ENCODE results near the gene ADD1.

DNA sequence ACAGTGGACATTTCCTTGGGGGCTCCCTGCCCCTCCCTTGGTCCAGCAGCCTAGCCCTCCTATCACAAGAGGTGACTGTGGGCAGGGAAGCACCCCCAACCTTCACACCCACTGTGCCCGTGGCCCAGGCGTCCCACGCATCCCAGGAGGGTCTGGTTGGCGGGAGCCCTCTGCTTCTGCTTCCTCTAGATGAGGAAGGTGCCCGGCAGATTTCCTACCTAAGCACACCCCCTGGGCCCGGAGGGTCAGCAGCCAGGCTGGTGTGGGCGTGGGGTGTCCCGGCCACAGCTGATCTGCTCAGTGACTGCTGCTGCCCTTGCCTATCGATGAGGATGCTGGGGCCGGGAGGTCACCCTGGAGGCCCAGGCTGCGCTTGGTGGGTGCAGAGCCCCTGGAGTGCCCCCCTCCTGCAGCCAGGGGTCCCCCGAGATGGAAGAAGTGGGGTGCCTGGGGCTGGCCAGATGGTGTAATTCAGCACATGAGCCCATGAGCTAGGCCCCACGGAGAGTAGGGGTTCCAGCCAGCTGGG, 38.6 kb upstream of the ADD1 start:
- no peak for TF ChIP-seq EZH2 (IDR thresholded peaks at IDR 0.05; ENCODE audit: low read depth)
- TF ChIP-seq, protein P1, sequence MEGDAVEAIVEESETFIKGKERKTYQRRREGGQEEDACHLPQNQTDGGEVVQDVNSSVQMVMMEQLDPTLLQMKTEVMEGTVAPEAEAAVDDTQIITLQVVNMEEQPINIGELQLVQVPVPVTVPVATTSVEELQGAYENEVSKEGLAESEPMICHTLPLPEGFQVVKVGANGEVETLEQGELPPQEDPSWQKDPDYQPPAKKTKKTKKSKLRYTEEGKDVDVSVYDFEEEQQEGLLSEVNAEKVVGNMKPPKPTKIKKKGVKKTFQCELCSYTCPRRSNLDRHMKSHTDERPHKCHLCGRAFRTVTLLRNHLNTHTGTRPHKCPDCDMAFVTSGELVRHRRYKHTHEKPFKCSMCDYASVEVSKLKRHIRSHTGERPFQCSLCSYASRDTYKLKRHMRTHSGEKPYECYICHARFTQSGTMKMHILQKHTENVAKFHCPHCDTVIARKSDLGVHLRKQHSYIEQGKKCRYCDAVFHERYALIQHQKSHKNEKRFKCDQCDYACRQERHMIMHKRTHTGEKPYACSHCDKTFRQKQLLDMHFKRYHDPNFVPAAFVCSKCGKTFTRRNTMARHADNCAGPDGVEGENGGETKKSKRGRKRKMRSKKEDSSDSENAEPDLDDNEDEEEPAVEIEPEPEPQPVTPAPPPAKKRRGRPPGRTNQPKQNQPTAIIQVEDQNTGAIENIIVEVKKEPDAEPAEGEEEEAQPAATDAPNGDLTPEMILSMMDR (conservative IDR thresholded peaks at IDR 0.05) = no peak
